Central memory CD4-positive, alpha-beta T cell (primary cell): ENCODE results near the gene ASTN2.

Experiments
- DNase-seq: peaks from one replicate; pipeline ENCODE4 v3.0.0; 2022

The ASTN2 gene

DNA sequence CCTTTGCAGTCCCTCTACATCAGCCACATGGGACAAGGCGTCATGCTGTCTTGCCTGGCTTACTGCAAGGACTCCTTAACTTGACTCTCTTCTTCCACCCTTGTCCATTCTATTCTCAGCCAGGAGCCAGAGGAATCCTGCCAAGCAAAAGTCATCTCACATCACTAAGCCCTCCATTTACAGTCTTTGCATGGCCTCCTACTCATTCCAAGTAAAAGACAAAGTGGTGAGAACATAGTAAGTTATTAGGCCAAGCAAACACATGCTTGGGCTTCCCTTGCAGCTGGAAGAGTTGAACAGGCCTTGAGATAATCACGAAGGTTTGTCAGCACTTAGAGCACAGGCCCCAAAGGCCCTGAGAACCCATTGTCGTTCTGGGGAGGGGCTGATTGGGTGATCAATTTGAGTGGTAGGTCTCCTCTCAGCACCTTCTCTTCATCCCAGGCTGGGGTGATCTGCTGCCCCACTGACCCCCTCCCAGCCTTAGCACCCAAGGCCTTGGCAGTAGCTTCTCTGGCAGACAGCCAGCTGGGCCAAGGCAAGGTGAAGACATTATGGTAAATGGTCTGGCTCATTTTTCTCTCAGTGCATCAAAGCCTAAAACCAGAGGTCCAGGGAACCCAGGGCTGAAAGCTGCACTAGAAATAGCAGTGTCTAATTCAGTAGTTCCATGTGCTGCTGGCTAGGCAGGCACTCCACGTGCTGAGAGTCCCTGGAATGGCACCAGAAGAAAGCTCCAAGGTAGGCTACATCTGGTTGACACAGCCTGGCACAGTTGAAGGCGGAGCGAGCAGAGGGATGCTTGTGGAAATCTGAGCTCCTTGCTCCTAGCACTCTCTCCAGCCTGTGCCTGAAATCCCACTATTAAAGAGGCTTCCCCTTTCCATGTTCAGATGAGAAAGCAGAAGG is 121.4 kb downstream of the ASTN2 start:
- DNase-seq, result no peak

DNA sequence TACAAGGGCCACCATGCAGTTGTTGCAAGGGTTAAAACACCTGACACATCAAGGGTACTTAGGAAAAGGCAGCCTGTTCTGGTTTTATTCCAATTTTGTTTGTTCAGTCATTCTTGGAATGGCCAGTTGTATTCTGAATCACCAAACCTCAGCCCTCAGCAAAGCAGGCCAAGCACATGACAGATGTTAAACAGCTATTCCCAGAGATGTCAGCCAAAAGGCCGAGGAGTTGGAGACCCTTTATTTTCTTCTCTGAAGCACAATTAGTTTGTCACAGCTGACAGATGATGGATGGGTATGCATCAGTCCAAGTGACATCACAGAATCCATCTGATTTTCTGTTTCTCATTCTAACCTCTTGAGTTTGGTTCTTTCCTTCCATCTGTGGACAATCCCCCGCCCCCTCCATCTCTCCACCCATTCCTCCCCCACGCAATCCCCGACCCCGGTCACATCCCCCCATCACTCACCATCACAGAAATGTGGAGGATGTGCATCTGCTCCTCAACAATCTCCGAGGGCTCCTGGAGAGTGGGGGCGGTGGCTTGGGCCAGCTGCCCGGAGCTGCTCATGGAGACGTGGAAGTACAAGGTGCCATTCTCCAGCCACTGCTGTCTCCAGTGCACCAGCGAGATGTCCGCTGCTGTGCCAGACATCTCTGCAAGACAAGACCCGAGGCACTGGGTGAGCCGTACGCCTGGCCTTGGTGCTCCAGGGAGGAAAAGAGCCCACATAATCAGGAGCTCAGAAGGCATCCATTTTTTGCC is 123.8 kb downstream of the ASTN2 start:
- no peak for DNase-seq

DNA sequence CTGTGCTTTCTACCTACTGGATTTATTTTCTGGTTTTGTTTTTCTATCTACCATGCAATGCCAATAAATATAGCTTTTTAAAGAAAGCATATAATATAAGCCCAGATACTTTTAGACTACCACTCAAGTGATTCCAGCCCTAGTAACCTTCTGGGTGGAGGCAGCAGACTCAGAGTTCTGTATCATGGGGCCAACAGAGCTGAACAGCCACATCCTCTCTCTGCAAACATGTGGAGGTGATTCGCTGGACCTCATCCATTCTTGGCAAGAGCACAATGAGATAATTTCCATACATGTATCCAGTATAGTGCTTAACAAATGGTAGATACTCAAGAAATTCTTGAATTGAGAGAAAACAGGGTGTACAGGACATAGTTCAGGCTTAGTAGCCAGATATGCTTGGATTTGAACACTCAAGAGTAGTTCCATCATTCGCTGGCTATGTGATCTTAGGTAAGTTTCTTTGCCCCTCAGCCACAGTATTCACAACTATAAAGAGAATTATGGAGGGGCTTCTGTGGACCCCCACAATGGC is 124.5 kb downstream of the ASTN2 start:
- no peak for DNase-seq

DNA sequence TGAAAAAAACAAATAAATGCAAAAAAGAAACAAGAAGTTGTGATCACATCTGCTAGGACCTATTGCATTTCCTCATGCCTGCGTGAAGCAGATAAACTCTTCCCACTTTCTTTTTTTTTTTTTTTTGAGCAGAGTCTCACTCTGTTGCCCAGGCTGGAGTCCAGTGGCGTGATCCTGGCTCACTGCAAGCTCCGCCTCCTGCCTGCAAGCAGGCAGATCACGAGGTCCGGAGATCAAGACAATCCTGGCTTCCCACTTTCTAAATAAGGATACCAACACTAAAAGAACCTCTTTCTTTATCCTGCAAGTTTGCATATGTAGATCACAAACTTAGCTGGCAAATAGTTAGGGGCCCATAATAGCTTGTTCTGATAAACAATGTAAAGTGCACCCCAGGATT is 128.6 kb downstream of the ASTN2 start:
- DNase-seq, result no peak

DNA sequence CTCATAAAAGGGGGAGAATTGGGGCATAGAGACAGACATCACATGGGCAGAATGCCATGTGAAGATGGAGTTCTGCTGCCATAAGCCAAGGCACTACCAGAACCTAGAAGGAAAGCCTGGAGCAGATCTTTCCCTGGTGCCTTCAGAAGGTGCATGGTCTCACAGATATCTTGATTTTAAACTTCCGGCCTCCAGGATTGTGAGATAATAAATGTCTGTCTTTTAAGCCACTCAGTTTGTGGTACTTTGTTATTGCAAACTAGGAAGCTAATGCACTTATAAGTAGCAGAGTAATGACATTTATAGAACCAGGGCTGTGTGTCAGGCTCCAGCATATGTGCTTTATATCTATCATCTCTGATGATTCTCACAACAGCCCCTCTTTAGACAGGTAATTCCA is 130.4 kb downstream of the ASTN2 start:
- DNase-seq, result no peak

DNA sequence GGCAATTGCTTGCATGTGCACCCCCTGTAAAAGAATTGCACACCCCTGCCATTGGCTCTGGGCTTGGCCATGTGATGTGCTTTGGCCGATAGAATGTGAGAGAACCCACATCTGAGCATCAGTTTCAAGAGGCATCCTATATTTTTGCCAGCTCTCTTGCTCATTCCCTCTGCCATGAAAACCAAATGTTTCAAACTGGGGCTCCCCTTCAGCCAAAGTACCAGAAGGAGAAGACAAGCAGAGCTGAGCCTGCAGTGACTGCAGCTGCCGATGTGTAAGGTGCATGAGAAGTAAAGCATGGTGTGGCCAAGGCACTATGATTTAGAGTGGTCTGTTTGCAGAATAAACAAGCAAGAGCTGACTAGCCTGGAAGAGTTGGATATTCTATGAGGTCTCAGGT is 132.3 kb downstream of the ASTN2 start:
- no peak for DNase-seq

DNA sequence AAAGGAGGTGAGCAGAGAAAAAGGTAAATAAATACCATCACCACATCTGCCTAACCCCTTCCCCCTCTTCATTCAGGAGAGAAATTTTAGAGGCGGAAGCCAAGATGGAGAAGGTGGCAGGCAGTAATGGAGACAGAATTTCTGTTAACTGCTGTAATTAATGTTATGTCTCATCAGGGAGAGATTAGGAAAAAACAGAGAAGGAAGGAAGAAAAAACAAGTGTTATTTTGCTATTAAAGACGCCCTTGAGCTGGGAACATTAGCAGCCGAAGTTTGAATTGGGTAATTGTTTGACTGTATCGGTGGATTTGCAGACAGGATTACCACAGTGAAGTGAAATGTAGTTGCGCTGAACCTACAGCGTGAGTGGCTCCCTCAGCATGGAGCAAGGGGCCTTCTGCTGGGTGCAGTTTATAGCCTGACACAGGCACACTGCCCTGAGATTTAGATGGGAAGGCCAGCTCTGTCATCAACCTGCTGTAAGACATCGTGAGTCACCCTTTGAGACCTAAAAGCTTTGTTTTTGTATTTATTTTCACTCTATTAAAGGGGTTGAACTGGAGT is 136.3 kb downstream of the ASTN2 start:
- DNase-seq, result no peak

DNA sequence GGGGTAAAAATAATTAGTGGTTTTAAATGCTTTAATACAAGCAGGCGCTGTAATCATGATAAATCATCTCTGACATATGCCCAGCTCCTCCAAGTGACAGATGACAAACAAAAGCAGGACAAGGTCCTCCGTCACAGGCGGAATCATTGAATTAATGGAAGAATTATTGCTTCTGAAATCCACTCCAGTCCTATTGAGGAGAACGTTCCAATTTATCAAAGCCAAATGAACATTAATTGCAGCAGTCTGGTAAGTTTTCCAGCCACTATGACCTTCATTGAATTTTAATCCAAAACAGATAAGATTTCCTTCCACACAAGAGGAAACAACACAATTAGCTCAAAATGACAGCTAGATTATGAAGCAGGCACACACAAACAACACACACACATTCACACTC is 136.8 kb downstream of the ASTN2 start:
- no peak for DNase-seq

DNA sequence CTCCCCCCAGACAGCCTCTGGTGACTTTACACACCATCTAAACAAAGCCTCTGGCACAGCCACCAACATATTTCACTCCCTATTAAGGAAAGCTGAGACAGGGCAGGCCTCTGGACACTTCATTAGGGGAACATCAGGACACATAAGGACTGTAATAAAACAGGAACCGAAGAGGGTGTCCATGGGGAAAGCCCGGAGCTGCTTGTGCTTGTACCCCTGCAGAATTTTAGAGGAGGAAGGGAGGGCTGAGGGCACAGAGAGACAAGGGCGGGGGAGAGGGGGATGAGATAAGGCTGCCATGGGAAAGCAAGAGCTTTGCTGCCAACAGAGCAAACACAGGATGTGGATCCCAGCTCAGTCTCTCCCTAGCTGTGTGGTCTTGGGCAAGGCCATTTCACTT is 138.4 kb downstream of the ASTN2 start:
- no peak for DNase-seq

DNA sequence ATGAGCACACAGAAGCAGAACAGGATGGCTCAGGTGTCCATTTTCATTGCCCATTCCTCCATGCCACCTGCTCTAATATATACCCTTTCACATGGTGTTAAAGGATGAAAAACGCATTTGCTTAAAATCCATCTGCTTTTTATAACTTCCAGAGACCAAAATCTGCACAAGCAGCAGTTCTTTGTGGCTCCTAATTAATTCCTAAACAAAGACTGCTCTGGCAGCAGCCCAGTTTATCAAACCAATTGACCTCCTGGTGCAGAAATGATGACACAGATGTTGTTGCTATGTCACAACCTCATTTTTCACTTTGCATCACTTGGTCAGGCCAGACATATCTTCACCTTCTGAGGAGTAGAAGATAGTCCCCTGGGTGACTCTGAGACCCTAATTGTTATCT is 141.2 kb downstream of the ASTN2 start:
- no peak for DNase-seq

DNA sequence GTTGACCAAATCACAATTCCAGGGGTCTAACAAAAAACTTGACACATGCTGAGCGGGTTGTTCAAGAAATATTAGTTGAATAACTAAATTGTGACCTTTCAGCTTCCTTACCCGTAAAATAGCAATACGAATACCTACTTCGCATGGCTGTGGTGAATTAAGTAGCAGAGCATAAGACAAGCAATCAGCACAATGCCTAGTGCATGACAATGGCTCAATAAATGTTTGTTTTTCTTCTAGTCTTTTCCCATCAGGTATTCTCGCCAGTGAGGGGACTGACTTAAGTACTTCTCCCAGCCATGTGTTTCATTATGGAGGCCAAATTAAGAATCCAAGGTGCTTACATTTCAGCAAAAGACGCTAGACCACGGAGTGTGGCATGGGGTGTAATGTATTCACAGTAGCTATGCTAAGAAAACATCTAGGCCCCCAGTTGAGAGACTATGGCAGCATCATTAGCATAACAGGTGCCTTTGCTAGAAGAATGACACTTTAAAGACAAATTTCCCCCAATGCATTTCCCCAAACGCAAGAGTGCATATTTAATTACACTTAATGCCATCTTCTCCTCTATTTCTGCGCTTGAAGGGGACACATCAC is 145.9 kb downstream of the ASTN2 start:
- DNase-seq, result no peak

DNA sequence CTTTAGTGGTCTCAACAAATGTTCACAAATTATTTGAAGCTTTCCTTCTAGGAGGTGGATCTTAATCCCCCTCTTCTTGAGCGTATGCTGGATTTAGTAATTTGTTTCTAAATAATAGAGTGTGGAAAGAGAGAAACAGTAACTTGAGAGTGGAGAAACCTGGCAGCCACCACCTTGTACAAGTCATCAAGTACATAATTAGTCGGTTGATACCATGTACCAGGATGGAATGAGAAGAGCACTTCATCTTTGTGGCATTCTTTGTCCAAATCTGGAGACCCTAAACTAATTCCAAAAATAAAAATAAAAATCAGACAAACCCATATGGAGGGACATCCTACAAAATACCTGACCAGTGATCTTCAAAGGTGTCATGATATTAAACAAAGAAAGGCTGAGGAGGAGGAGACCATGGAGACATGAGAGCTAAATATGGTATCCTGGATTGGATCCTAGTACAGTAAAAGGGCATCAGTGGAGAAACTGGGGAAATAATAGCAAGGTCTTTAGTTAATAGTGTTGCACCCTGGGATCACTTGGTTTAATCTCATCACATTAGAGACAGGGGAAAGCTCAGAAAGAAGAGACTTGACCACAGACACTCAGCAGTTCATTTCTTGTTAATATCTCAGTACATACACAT is 147.9 kb downstream of the ASTN2 start:
- no peak for DNase-seq

DNA sequence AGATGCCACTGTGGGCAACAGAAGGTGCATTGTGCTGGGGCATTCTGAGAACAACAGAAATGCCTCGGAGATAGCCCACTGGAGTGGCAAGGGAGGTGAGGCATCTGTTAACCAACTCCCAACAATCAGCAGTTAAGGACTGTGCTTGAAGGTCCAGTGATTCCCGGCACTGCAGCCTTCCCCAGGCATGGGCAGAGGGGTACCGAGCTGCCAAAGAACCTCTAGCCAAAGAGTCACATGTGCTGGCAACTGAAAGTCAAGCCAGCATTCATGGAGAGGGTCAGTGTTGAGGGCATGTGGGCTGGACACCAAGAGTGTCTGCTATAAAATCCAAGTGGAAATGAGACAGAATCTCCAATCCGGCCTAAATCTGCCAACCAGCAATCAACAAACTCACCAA is 149.6 kb downstream of the ASTN2 start:
- DNase-seq, result no peak

DNA sequence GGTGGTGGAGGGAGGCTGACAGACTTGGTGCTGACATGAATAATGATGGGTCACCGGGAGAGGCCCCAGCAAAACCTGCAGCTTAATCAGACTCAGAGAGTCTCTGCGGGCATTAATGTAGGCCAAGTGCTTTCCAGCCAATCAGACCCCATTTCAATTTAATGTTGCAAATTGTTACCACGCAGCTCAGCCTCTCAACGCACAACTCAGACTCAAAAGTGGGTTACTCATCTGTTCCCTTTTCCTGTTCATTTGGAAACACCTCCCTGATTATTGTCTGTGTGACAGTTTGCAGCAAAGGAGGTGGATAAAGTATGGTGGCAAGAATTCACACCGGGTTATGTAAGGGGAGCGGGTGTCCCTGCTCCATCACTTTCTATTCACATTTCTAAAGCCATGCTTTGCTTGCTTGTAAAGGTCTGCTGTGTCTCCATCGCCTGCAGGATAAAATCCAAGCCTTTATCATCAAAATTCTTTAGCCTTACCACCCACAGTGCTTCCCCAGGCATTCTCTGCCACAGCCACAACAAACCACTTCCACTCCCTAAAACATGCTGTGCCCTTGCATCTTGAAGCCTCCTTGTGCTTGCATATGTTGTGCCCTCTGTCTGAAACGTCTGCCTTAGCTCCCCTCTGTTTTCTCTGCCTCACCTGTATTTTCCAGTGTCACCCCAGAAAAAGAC is 156.5 kb downstream of the ASTN2 start:
- no peak for DNase-seq

DNA sequence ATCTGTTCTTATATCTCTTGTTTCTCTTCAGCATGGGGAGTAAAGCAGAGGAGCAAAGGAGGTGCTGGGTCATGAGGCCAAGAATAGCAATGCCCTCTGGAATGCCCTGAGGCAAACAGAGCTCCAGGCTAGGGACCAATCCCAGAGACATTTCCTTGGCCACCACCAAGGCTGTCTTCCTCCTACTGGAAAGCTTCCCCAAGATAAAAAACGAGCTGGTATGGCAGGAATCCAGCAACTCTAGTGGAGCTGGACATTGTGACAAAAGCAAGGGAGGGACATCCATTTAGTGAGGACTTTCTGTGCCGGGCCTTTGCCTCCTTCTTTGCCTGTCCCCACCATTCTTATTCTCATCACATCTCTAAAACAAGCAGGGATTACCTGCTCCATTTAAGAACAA is 161.6 kb downstream of the ASTN2 start:
- DNase-seq, result no peak

DNA sequence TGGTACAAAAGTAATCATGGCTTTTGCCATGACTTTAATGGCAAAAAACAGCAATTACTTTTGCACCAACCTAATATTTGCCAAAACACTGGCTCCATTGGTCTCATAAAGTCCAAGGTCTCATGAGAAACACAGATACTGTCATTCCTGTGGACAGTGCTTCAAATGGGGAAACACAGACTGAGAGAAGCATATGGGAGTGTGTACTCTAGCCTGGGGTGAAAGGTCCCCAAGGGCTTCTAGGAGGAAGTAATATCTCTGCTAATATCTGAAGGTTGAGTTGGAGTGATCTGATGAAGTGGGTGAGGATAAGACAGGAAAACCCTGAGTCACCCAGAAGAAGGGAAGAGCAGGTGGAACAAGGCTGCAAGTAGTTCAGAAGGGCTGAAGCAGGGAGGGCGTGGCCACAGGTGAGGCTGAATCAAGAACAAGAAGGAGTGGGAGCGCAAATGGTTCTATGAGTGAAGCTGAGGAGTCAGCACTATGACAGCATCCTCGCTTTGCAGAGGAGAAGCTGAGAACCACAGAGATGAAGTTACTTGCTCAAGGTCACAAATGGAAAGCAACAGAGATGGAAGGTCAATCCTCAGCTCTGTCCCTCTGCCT is 164.1 kb downstream of the ASTN2 start:
- no peak for DNase-seq

DNA sequence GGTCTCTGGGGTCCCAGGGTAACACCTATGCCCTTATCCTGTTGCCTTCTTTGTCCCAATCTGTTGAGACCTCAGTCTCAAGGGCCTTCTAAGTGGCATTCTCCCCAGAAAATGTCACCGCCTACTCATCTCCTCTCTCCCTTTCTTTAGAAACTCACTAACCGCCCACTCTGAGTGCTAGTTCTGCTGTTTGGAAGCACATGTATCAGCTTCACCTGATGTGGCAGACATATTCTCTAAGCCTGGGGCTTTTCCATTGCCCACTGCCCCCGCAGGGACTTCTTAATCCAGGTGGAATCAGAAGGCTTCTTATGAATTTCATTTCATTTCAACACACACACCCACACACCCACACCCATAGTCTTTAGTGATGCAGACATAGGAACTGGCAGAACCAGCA is 165.1 kb downstream of the ASTN2 start:
- no peak for DNase-seq

DNA sequence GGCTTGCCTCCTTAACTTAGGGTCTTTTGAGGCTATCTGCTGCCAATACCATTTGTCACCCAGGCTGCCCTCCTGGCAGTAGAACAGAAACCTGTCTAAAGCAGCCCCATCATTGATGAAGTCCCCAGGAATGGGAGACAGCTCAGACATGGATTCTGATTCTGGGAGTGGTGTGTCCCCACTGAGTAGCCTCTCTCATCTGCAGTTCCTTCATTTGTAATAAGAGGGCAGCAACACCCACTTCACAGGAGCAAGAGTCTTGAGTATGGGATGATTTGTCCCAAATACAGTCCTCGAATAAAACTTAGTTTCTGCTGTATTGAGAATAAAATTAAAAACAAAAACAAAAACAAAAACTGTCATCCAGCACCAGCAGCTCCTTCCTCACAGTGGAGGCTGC is 167.6 kb downstream of the ASTN2 start:
- no peak for DNase-seq

DNA sequence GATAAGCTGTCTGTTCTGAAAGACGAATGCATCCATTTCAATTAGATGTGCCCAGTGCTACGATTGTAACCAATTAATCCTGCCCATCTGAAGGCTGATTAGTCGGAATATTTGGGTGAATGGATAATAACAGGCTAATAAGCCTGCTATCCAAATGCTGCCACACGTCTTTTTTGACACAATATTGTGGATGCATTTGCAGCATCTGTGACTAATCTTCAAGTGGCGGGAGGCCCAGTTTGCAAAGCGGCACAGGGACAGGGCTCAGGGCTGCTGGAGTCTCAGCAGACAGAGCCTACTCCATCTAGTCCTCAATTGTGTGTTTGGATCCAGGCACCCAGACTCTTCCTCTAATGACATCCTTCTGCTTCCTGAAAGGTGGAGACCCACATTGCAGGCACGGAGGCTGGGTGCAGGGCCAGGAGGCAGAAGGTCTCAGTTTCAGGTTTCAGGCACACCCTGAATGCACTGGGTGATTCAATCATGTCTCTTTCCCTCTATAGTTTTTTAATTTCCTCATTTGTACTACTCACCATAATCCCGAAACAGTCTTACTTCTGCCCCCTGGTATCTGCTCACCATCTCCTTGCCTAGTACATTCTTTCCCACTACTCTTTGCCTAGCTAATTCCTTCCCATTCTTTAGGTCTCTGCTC is 169.6 kb downstream of the ASTN2 start:
- DNase-seq, result no peak

DNA sequence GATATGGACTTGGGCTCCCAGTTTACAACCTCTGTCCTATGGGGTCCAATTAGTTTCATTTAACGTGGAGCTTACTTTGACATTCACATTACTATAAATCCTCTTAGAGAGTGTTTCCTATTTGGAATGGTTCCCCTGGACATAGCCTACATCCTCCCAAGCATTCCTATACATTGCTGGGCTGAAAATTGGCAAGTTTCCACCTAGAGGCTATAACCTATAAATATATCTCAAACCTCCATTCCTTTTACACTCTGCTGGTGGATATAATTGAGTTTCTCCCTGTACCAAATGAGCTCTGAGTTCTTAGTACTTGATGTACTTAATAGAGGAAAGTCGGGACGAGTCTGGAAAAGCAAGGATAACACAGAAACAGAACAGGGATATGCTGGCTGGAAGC is 172.8 kb downstream of the ASTN2 start:
- DNase-seq, result no peak

DNA sequence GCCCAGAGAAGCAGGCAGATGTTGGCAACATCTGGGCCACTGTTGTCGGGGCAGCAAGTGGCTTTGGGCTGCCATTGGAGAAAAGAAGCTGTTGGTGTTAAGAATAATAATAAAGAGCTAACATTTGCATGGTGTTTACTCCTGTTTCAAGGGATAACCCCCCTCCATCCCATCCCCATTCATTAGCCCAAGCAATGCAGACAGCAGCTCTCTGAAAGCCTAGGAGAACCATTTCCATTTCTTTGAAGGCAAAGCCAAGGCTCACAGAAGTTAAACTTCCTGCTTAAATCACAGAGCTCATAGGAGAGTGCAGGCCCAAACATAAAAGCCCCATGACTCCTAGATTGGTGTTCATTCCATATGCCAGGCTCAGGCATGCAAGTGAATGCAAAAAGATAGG is 175.4 kb downstream of the ASTN2 start:
- DNase-seq, result no peak
